K562 (cell line): ENCODE measurements around the gene KIF5A. TPM values are rescaled to one million over a fixed set of nuclear protein-coding genes. Genes with fewer than 3 reads are reported as not detected.

Source experiments
- FOXO4 ChIP-seq: fragments of 450-650 bp; formaldehyde crosslinking; IDR thresholded peaks from 2 replicates; pipeline ENCODE4 v1.4.0; 2020; ENCODE audit warnings: mild to moderate bottlenecking, moderate library complexity
- PTTG1 ChIP-seq: fragments of 450-650 bp; IDR thresholded peaks from 2 replicates; pipeline ENCODE4 v1.6.1; 2016; ENCODE audit warnings: low read depth, mild to moderate bottlenecking, missing genetic modification characterization, missing compliant biosample characterization
- RNF219 ChIP-seq: fragments of 250-450 bp; sonication (Bioruptor Pico); IDR thresholded peaks from 2 replicates; pipeline ENCODE4 v1.5.0; 2022; ENCODE audit warnings: mild to moderate bottlenecking
- ZNF318 ChIP-seq, 2 experiments: fragments of 450-650 bp; IDR thresholded peaks; 2 replicates each; pipeline ENCODE4 v1.6.1; 2016; ENCODE audit warnings: mild to moderate bottlenecking in 2 of 2, borderline replicate concordance in 1 of 2, low read depth in 1 of 2, moderate library complexity in 1 of 2
- ZNF449 ChIP-seq: fragments of 250-450 bp; sonication (Bioruptor Pico); IDR thresholded peaks from 2 replicates; pipeline ENCODE4 v1.8.0; 2022; ENCODE audit warnings: moderate library complexity, mild to moderate bottlenecking, inconsistent platforms
- polyA plus RNA-seq, 8 experiments: library from polyadenylated mRNA; depleted of rRNA in 4 of 8; stranded (reverse) in 5 of 8; unstranded in 3 of 8; fragments of >200 nt; fragmentation: Nextera tagmentation in 2 of 8; fragmentation: Illumina TruSeq in 1 of 8; extraction: Ambion mirVana in 2 of 8; extraction: Trizol in 1 of 8; gene quantifications; 2 replicates each; pipeline versions ENCODE4 v1.2.1 to v1.2.3, GENCODE V29; 2011 to 2014; ENCODE audit warnings: inconsistent platforms in 1 of 8, missing spikeins in 1 of 8
- total RNA-seq, 7 experiments: library from RNA; depleted of rRNA in 6 of 7; stranded (reverse); fragments of >200 nt in 6 of 7; fragmentation: Illumina TruSeq in 2 of 7; extraction: Trizol in 2 of 7; gene quantifications; 2 replicates each; pipeline versions ENCODE4 v1.2.1 to v1.2.3, GENCODE V29; 2011 to 2021; ENCODE audit warnings: low replicate concordance in 1 of 7

The KIF5A gene
- total and polyA plus RNA-seq, 9 of the 15 experiments (the other 6 are each of a cell fraction or from before 2014, with no cell fraction given): 3.4 to 17.7 (median 8.0) TPM

GRCh38 chr12:57590864-57591781 is 41.3 kb downstream of the KIF5A start, which contains the start of gene PIP4K2C (continued):
- no peak for TF ChIP-seq RNF219
- no peak for TF ChIP-seq ZNF318 (IDR thresholded peaks at IDR 0.05; ENCODE audit: borderline replicate concordance in 1 of 2, low read depth in 1 of 2)
- TF ChIP-seq FOXO4 (CRISPR knock-in tag): no peak
- TF ChIP-seq ZNF449 (CRISPR knock-in tag): no peak
- no peak for TF ChIP-seq PTTG1 (tag)
